HCT116 (cell line): Measurements from ENCODE around the gene RASL10A.

Source experiments
- CTCF ChIP-seq, 3 experiments: fragments of 200-600 bp in 1 of 3; sonication (generic) in 1 of 3; IDR thresholded peaks in 2 of 3; conservative IDR thresholded peaks in 1 of 3; 2 replicates each; pipeline ENCODE4 v1.5.1; 2012 to 2017; ENCODE audit warnings: low read depth in 2 of 3, low read length in 2 of 3, antibody characterized with exemption in 1 of 3, borderline replicate concordance in 1 of 3, control low read depth in 1 of 3, mild to moderate bottlenecking in 1 of 3, mixed read lengths in 1 of 3, mixed run types in 1 of 3, moderate library complexity in 1 of 3; ENCODE audit not compliant: insufficient read depth in 1 of 3
- ELF1 ChIP-seq: IDR thresholded peaks from 2 replicates; pipeline ENCODE4 v1.6.1; 2012; ENCODE audit warnings: low read depth, borderline replicate concordance
- EZH2phosphoT487 ChIP-seq: fragments of 200-600 bp; IDR thresholded peaks from 2 replicates; pipeline ENCODE4 v1.6.1; 2018; ENCODE audit warnings: antibody characterized with exemption, borderline replicate concordance

GRCh38 chr22:29265929-29266328 lies 49.6 kb downstream of the RASL10A start:
- TF ChIP-seq CTCF (IDR thresholded peaks at IDR 0.05 in 2 of 3, conservative IDR thresholded peaks at IDR 0.05 in 1 of 3; ENCODE audit: borderline replicate concordance in 1 of 3, insufficient read depth in 1 of 3, low read depth in 2 of 3, low read length in 2 of 3) (no peak), ELF1 (no peak), EZH2phosphoT487 (no peak)
